GM06990 (cell line): ENCODE measurements around the gene DOCK11.

Experiments used
- DNase-seq: peaks from one replicate; pipeline ENCODE4 v3.0.0-alpha.2; 2011; ENCODE audit not compliant: insufficient read length; ENCODE audit errors: extremely low read depth
- H3K27me3 ChIP-seq: replicated peaks from 2 replicates; pipeline ENCODE4 v1.6.0; 2011; ENCODE audit warnings: low read length; ENCODE audit not compliant: control insufficient read depth, insufficient read depth
- H3K36me3 ChIP-seq: 2 replicates; pipeline ENCODE4 v1.5.1; 2011; ENCODE audit warnings: low read length; ENCODE audit not compliant: control insufficient read depth, insufficient read depth
- H3K4me3 ChIP-seq: replicated peaks from 2 replicates; pipeline ENCODE4 v1.5.1; 2011; ENCODE audit warnings: low read depth, mild to moderate bottlenecking, control low read depth, low read length
- CTCF ChIP-seq: IDR thresholded peaks from 2 replicates; pipeline ENCODE4 v1.5.1; 2011; ENCODE audit warnings: low read length, control low read depth, mild to moderate bottlenecking, inconsistent platforms; ENCODE audit not compliant: insufficient read depth, poor library complexity, severe bottlenecking

Gene DOCK11

GRCh38 chrX:118550792-118551191, 55.2 kb downstream of the DOCK11 start:
- DNase-seq: no peak
- no peak for TF ChIP-seq CTCF
- Histone ChIP-seq H3K27me3 (no peaks in the 10 kb centered on the region), H3K4me3 (no peak overlapping the region), H3K36me3 (peaks cover 2% of the 10 kb centered on the region)

GRCh38 chrX:118551426-118551825, 55.8 kb downstream of the DOCK11 start:
- TF ChIP-seq CTCF: no peak
- Histone ChIP-seq H3K4me3 (no peak overlapping the region), H3K36me3 (peaks cover 2% of the 10 kb centered on the region), H3K27me3 (no peaks in the 10 kb centered on the region)
- no peak for DNase-seq

GRCh38 chrX:118552121-118552900, 56.7 kb downstream of the DOCK11 start:
- DNase-seq: no peak
- Histone ChIP-seq H3K27me3 (no peaks in the 10 kb centered on the region), H3K4me3 (no peak overlapping the region), H3K36me3 (peaks cover 2% of the 10 kb centered on the region)
- no peak for TF ChIP-seq CTCF

GRCh38 chrX:118553042-118553710, 57.6 kb downstream of the DOCK11 start:
- no peak overlapping the region for H3K4me3 ChIP-seq
- H3K27me3 ChIP-seq: no peaks in the 10 kb centered on the region
- peaks cover 2% of the 10 kb centered on the region for H3K36me3 ChIP-seq
- no peak for DNase-seq
- no peak for TF ChIP-seq CTCF

- TF ChIP-seq CTCF: no peak
- H3K4me3 ChIP-seq: no peak overlapping the region
Observed at GRCh38 chrX:118554511-118554910, 58.9 kb downstream of the DOCK11 start.

More at GRCh38 chrX:118554511-118554910, 58.9 kb downstream of the DOCK11 start:
- no peaks in the 10 kb centered on the region for H3K27me3 ChIP-seq
- DNase-seq: no peak
- no peaks in the 10 kb centered on the region; the same call in none of the 2 replicates for H3K36me3 ChIP-seq
